HEK293 (cell line): ENCODE measurements around the gene PPM1L.
A peak's percentile ranks its signal among the peaks of the same experiment; 100 is the strongest.

Experiments
- CTCF ChIA-PET: fragments of 350-600 bp; formaldehyde crosslinking; extraction: SDS; loops from one replicate; lab custom pipeline; 2021; ENCODE audit warnings: antibody characterized with exemption; lab: Yijun Ruan, JAX
- POLR2A ChIA-PET: fragments of 300-600 bp; formaldehyde crosslinking; extraction: SDS; loops from one replicate; lab custom pipeline; 2020; ENCODE audit warnings: antibody characterized with exemption, inconsistent platforms; lab: Yijun Ruan, JAX
- H3K27ac ChIP-seq: fragments of 200-500 bp; sonication (Bioruptor generic); 2 replicates; pipeline ENCODE4 v1.5.1; 2014; ENCODE audit warnings: low read depth, low read length, control low read depth, inconsistent platforms; ENCODE audit errors: extremely low read depth
- H3K36me3 ChIP-seq, 2 experiments: fragments of 200-500 bp in 1 of 2; sonication (Bioruptor generic) in 1 of 2; 1 replicate in 1 of 2; 2 replicates in 1 of 2; pipeline ENCODE4 v1.5.1; 2014 to 2017; ENCODE audit warnings: inconsistent platforms in 2 of 2, low read length in 2 of 2; ENCODE audit not compliant: control insufficient read depth in 2 of 2, insufficient read depth in 1 of 2
- H3K4me1 ChIP-seq: fragments of 200-500 bp; sonication (Bioruptor generic); 2 replicates; pipeline ENCODE4 v1.5.1; 2014; ENCODE audit warnings: mild to moderate bottlenecking, low read length, inconsistent platforms; ENCODE audit not compliant: control insufficient read depth, insufficient read depth
- H3K4me3 ChIP-seq: 2 replicates; pipeline ENCODE4 v1.5.1; 2011; ENCODE audit warnings: low read depth, mild to moderate bottlenecking, control low read depth, low read length, moderate library complexity
- H3K9me3 ChIP-seq: fragments of 200-500 bp; sonication (Bioruptor generic); 2 replicates; pipeline ENCODE4 v1.5.1; 2014; ENCODE audit warnings: low read depth, low read length, inconsistent platforms; ENCODE audit not compliant: control insufficient read depth, insufficient read depth
- CTCF ChIP-seq: fragments of 450-650 bp; formaldehyde crosslinking; IDR thresholded peaks from 2 replicates; pipeline ENCODE4 v1.5.1; 2016; ENCODE audit warnings: missing biosample characterization, missing genetic modification characterization
- FEZF1 ChIP-seq: fragments of 450-650 bp; formaldehyde crosslinking; IDR thresholded peaks from 2 replicates; pipeline ENCODE4 v1.5.1; 2016; ENCODE audit warnings: missing biosample characterization, missing genetic modification characterization
- KLF10 ChIP-seq: fragments of 450-650 bp; IDR thresholded peaks from 2 replicates; pipeline ENCODE4 v1.5.1; 2018; ENCODE audit warnings: missing biosample characterization, mild to moderate bottlenecking, missing genetic modification characterization
- WT1 ChIP-seq: fragments of 450-650 bp; formaldehyde crosslinking; IDR thresholded peaks from 2 replicates; pipeline ENCODE4 v1.5.1; 2016; ENCODE audit warnings: missing biosample characterization, missing genetic modification characterization
- ZBTB20 ChIP-seq: fragments of 450-650 bp; formaldehyde crosslinking; IDR thresholded peaks from 2 replicates; pipeline ENCODE4 v1.5.1; 2016; ENCODE audit warnings: missing biosample characterization, missing genetic modification characterization
- ZNF16 ChIP-seq: fragments of 450-650 bp; formaldehyde crosslinking; IDR thresholded peaks from 2 replicates; pipeline ENCODE4 v1.5.1; 2016; ENCODE audit warnings: low read depth, missing biosample characterization, missing genetic modification characterization
- ZNF19 ChIP-seq: fragments of 450-650 bp; formaldehyde crosslinking; IDR thresholded peaks from 2 replicates; pipeline ENCODE4; 2016; ENCODE audit warnings: missing biosample characterization, missing genetic modification characterization, low read depth
- ZNF214 ChIP-seq: fragments of 450-650 bp; formaldehyde crosslinking; IDR thresholded peaks from 2 replicates; pipeline ENCODE4 v1.5.1; 2017; ENCODE audit warnings: missing biosample characterization, mild to moderate bottlenecking, missing genetic modification characterization, borderline replicate concordance
- ZNF248 ChIP-seq: fragments of 450-650 bp; formaldehyde crosslinking; IDR thresholded peaks from 2 replicates; pipeline ENCODE4 v1.5.1; 2017; ENCODE audit warnings: missing biosample characterization, missing genetic modification characterization
- ZNF274 ChIP-seq, 2 experiments: fragments of 200-500 bp in 1 of 2; fragments of 450-650 bp in 1 of 2; sonication (Bioruptor generic) in 1 of 2; formaldehyde crosslinking in 1 of 2; IDR thresholded peaks; 2 replicates each; pipeline versions ENCODE4 v1.5.1 to v1.6.1; 2014 to 2016; ENCODE audit warnings: borderline replicate concordance in 1 of 2, inconsistent platforms in 1 of 2, low read length in 1 of 2, missing biosample characterization in 1 of 2, missing genetic modification characterization in 1 of 2
- ZNF426 ChIP-seq: fragments of 450-650 bp; formaldehyde crosslinking; IDR thresholded peaks from 2 replicates; pipeline ENCODE4 v1.5.1; 2017; ENCODE audit warnings: missing biosample characterization, missing genetic modification characterization, mild to moderate bottlenecking, inconsistent platforms, moderate library complexity
- ZNF473 ChIP-seq: fragments of 450-650 bp; formaldehyde crosslinking; IDR thresholded peaks from 2 replicates; pipeline ENCODE4 v1.5.1; 2017; ENCODE audit warnings: missing biosample characterization, missing genetic modification characterization
- ZNF558 ChIP-seq: fragments of 450-650 bp; formaldehyde crosslinking; IDR thresholded peaks from 2 replicates; pipeline ENCODE4 v1.5.1; 2016; ENCODE audit warnings: missing biosample characterization, missing genetic modification characterization
- ZNF776 ChIP-seq: fragments of 450-650 bp; formaldehyde crosslinking; IDR thresholded peaks from 2 replicates; pipeline ENCODE4 v1.5.0; 2017; ENCODE audit warnings: missing biosample characterization, missing genetic modification characterization, borderline replicate concordance
- ZSCAN16 ChIP-seq: fragments of 450-650 bp; formaldehyde crosslinking; IDR thresholded peaks from 2 replicates; pipeline ENCODE4 v1.5.1; 2016; ENCODE audit warnings: missing biosample characterization, missing genetic modification characterization
- TF ChIP-seq, protein P1 (sequence below): fragments of 450-650 bp; formaldehyde crosslinking; IDR thresholded peaks from 2 replicates; pipeline ENCODE4 v1.5.1; 2017; ENCODE audit warnings: missing biosample characterization, missing genetic modification characterization
- TF ChIP-seq, protein P2 (sequence below): fragments of 450-650 bp; formaldehyde crosslinking; IDR thresholded peaks from 2 replicates; pipeline ENCODE4 v1.5.1; 2016; ENCODE audit warnings: missing biosample characterization, missing genetic modification characterization, low read depth
- TF ChIP-seq, protein P3 (sequence below): fragments of 450-650 bp; formaldehyde crosslinking; IDR thresholded peaks from 2 replicates; pipeline ENCODE4 v1.5.1; 2016; ENCODE audit warnings: missing biosample characterization, missing genetic modification characterization

PPM1L gene

DNA sequence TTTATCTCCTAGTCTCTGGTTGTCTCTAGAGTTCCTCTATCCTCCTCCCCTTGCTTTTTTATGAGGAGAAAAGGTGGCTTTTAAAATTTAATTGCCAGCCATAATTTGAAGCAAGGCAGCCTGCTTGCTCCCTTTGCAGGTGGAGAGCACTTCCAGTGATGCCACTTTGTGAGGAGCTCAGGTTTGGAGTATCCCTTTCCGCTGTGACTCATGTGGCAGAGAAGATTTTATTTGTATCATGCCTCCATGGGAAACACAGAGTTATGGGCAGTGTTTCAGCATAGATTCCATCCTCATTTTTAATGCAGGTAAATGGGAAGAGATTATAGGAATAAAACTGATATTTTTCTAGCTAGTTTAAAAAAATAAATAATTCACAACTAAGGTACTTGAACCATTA, 7.0 kb downstream of the PPM1L start:
- TF ChIP-seq ZNF776 (tag by site-specific recombination), result no peak
- TF ChIP-seq ZNF558 (tag by site-specific recombination), result no peak
- TF ChIP-seq FEZF1 (tag by site-specific recombination), result peak; percentile 72
- TF ChIP-seq, all 188 proteins: peak for 1
- ChIA-PET POLR2A (no interaction called here), CTCF (interaction anchor here (0.6 kb wide), 2 partner anchors 8 to 9 kb away, joined by 3 read pairs; no protein-coding TSS in a partner anchor)
- Histone ChIP-seq H3K9me3 (no peaks in the 10 kb centered on the region), H3K4me3 (no peak overlapping the region), H3K36me3 (no peaks in the 10 kb centered on the region), H3K27ac (no peak overlapping the region), H3K4me1 (peaks cover 3% of the 10 kb centered on the region; the same call in 1 of the 2 replicates)

DNA sequence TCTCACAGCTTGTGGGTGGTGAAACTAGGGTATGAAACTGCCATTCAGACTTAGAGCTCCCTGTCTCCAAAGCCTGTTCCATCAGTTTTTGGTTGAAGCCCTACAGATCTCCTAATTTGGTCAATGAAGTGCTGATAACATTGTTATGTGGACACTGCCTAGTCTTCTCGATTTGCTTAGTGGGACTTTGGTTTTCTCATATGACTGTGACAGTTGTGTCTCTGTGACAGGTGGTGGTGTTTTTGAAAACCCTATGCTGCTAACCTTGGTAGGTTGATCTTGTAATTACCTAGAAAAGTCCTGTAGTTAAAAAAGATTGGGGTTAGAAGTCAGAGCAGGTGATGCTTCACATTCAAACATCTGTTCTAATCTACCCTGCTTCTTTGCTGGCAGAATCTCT, 9.2 kb downstream of the PPM1L start:
- no peak overlapping the region for H3K4me3 ChIP-seq
- POLR2A ChIA-PET, result no interaction called here
- no peak for TF ChIP-seq ZSCAN16 (tag by site-specific recombination)
- TF ChIP-seq, protein P1, sequence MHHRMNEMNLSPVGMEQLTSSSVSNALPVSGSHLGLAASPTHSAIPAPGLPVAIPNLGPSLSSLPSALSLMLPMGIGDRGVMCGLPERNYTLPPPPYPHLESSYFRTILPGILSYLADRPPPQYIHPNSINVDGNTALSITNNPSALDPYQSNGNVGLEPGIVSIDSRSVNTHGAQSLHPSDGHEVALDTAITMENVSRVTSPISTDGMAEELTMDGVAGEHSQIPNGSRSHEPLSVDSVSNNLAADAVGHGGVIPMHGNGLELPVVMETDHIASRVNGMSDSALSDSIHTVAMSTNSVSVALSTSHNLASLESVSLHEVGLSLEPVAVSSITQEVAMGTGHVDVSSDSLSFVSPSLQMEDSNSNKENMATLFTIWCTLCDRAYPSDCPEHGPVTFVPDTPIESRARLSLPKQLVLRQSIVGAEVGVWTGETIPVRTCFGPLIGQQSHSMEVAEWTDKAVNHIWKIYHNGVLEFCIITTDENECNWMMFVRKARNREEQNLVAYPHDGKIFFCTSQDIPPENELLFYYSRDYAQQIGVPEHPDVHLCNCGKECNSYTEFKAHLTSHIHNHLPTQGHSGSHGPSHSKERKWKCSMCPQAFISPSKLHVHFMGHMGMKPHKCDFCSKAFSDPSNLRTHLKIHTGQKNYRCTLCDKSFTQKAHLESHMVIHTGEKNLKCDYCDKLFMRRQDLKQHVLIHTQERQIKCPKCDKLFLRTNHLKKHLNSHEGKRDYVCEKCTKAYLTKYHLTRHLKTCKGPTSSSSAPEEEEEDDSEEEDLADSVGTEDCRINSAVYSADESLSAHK (tag by site-specific recombination), result 0 out of 2 replicates have a peak, but pooled peaks have one; percentile 34
- no peaks in the 10 kb centered on the region for H3K36me3 ChIP-seq
- no peaks in the 10 kb centered on the region for H3K9me3 ChIP-seq
- CTCF ChIA-PET, result no interaction called here
- H3K4me1 ChIP-seq, result no peaks in the 10 kb centered on the region
- no peak overlapping the region for H3K27ac ChIP-seq

DNA sequence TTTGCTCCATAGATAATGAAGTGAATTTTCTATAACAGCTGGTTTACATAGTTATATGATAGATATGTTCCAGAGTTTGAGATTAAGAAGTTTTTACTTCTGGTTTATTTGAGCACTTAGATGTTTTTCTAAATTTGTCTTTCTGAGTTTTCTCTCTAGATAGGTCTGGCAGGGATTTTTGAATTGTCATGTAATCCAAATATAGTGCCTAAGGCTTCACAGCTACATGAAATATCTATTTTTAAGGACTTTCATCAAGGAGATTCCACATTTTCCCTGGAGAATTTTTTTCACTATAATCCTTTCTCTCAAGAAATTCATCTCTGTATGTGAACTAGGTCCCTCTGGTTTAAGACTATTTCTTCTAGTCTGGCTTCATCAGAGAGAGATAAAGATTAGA, 12.0 kb downstream of the PPM1L start:
- Histone ChIP-seq H3K4me1 (peaks cover 6% of the 10 kb centered on the region; the same call in 1 of the 2 replicates), H3K4me3 (no peak overlapping the region), H3K27ac (no peak overlapping the region), H3K36me3 (no peaks in the 10 kb centered on the region), H3K9me3 (no peaks in the 10 kb centered on the region)
- CTCF ChIA-PET, result no interaction called here
- POLR2A ChIA-PET, result interaction anchor here (1.5 kb wide), 1 partner anchor 12 kb away, joined by 3 read pairs; the partner anchor contains the start of gene PPM1L
- TF ChIP-seq ZNF248 (tag by site-specific recombination), result no peak
- no peak for TF ChIP-seq ZNF214 (tag by site-specific recombination)
- TF ChIP-seq ZNF19 (tag by site-specific recombination), result no peak
- no peak for TF ChIP-seq ZBTB20 (tag by site-specific recombination)
- TF ChIP-seq WT1 (tag by site-specific recombination), result no peak
- TF ChIP-seq, protein P2, sequence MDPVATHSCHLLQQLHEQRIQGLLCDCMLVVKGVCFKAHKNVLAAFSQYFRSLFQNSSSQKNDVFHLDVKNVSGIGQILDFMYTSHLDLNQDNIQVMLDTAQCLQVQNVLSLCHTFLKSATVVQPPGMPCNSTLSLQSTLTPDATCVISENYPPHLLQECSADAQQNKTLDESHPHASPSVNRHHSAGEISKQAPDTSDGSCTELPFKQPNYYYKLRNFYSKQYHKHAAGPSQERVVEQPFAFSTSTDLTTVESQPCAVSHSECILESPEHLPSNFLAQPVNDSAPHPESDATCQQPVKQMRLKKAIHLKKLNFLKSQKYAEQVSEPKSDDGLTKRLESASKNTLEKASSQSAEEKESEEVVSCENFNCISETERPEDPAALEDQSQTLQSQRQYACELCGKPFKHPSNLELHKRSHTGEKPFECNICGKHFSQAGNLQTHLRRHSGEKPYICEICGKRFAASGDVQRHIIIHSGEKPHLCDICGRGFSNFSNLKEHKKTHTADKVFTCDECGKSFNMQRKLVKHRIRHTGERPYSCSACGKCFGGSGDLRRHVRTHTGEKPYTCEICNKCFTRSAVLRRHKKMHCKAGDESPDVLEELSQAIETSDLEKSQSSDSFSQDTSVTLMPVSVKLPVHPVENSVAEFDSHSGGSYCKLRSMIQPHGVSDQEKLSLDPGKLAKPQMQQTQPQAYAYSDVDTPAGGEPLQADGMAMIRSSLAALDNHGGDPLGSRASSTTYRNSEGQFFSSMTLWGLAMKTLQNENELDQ (tag by site-specific recombination), result no peak
- TF ChIP-seq ZNF274 (IDR thresholded peaks at IDR 0.05; ENCODE audit: low read length), result no peak
- TF ChIP-seq ZNF274 (tag by site-specific recombination; IDR thresholded peaks at IDR 0.05; ENCODE audit: borderline replicate concordance), result no peak
- TF ChIP-seq, protein P3, sequence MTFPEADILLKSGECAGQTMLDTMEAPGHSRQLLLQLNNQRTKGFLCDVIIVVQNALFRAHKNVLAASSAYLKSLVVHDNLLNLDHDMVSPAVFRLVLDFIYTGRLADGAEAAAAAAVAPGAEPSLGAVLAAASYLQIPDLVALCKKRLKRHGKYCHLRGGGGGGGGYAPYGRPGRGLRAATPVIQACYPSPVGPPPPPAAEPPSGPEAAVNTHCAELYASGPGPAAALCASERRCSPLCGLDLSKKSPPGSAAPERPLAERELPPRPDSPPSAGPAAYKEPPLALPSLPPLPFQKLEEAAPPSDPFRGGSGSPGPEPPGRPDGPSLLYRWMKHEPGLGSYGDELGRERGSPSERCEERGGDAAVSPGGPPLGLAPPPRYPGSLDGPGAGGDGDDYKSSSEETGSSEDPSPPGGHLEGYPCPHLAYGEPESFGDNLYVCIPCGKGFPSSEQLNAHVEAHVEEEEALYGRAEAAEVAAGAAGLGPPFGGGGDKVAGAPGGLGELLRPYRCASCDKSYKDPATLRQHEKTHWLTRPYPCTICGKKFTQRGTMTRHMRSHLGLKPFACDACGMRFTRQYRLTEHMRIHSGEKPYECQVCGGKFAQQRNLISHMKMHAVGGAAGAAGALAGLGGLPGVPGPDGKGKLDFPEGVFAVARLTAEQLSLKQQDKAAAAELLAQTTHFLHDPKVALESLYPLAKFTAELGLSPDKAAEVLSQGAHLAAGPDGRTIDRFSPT, result no peak
- no peak for TF ChIP-seq CTCF
- no peak for TF ChIP-seq ZNF16 (tag by site-specific recombination)
- no peak for TF ChIP-seq ZNF473 (tag by site-specific recombination)
- no peak for TF ChIP-seq ZNF426 (tag by site-specific recombination)
- TF ChIP-seq KLF10, result no peak
